MM.1S (cell line): ENCODE measurements around the gene TIMM10.

Experiments
- DNase-seq: peaks from one replicate; pipeline ENCODE4 v3.0.0-alpha.2; 2015
- H2AFZ ChIP-seq: fragments of 300-600 bp; sonication (generic); 2 replicates; pipeline ENCODE4 v1.6.0; 2016; ENCODE audit warnings: antibody characterized with exemption, low read length
- H3F3A ChIP-seq: fragments of 300-600 bp; sonication (generic); 2 replicates; pipeline ENCODE4 v1.6.1; 2016; ENCODE audit warnings: mild to moderate bottlenecking, antibody characterized with exemption, low read length, moderate library complexity, mixed read lengths; ENCODE audit not compliant: insufficient read depth
- H3K27ac ChIP-seq: fragments of 300-600 bp; sonication (generic); 2 replicates; pipeline ENCODE4 v1.5.1; 2016; ENCODE audit warnings: mild to moderate bottlenecking, low read length
- H3K27me3 ChIP-seq: fragments of 300-600 bp; sonication (generic); replicated peaks from 2 replicates; pipeline ENCODE4 v1.6.0; 2016; ENCODE audit warnings: low read length; ENCODE audit not compliant: insufficient read depth
- H3K36me3 ChIP-seq: fragments of 300-600 bp; sonication (generic); replicated peaks from 2 replicates; pipeline ENCODE4 v1.6.1; 2016; ENCODE audit warnings: mild to moderate bottlenecking, low read length, mixed read lengths; ENCODE audit not compliant: insufficient read depth
- H3K4me1 ChIP-seq: fragments of 300-600 bp; sonication (generic); 2 replicates; pipeline ENCODE4 v1.6.1; 2016; ENCODE audit warnings: low read length, mixed read lengths
- H3K4me2 ChIP-seq: fragments of 300-600 bp; sonication (generic); 2 replicates; pipeline ENCODE4 v1.6.0; 2016; ENCODE audit warnings: low read depth, low read length
- H3K4me3 ChIP-seq: fragments of 300-600 bp; sonication (generic); 2 replicates; pipeline ENCODE4 v1.5.1; 2016; ENCODE audit warnings: low read length, mixed read lengths
- H3K79me2 ChIP-seq: fragments of 300-600 bp; sonication (generic); 2 replicates; pipeline ENCODE4 v1.6.1; 2016; ENCODE audit warnings: mixed run types, low read length, mixed read lengths
- H3K9ac ChIP-seq: fragments of 300-600 bp; sonication (generic); 2 replicates; pipeline ENCODE4 v1.6.1; 2016; ENCODE audit warnings: low read length, mixed read lengths
- H3K9me2 ChIP-seq: fragments of 300-600 bp; sonication (generic); replicated peaks from 2 replicates; pipeline ENCODE4 v1.6.1; 2016; ENCODE audit warnings: mild to moderate bottlenecking, low read length, mixed read lengths; ENCODE audit not compliant: insufficient read depth
- H3K9me3 ChIP-seq: fragments of 300-600 bp; sonication (generic); replicated peaks from 2 replicates; pipeline ENCODE4 v1.6.1; 2016; ENCODE audit warnings: mild to moderate bottlenecking, low read length, mixed read lengths; ENCODE audit not compliant: insufficient read depth
- H4K20me1 ChIP-seq: fragments of 300-600 bp; sonication (generic); 2 replicates; pipeline ENCODE4 v1.6.1; 2016; ENCODE audit warnings: mild to moderate bottlenecking, low read length, moderate library complexity, mixed read lengths; ENCODE audit not compliant: insufficient read depth
- EZH2 ChIP-seq: fragments of 300-600 bp; sonication (generic); optimal IDR thresholded peaks from 2 replicates; pipeline ENCODE3; 2017; ENCODE audit warnings: low read depth, mild to moderate bottlenecking, antibody characterized with exemption, low read length, mixed read lengths
- EZH2phosphoT487 ChIP-seq: fragments of 300-600 bp; sonication (generic); IDR thresholded peaks from 2 replicates; pipeline ENCODE4 v1.6.1; 2018; ENCODE audit warnings: antibody characterized with exemption, low read length
- TF ChIP-seq, protein P1 (sequence below): fragments of 300-600 bp; sonication (generic); IDR thresholded peaks from 2 replicates; pipeline ENCODE4 v1.5.1; 2016; ENCODE audit warnings: antibody characterized with exemption, low read length, mixed read lengths

TIMM10 gene

DNA sequence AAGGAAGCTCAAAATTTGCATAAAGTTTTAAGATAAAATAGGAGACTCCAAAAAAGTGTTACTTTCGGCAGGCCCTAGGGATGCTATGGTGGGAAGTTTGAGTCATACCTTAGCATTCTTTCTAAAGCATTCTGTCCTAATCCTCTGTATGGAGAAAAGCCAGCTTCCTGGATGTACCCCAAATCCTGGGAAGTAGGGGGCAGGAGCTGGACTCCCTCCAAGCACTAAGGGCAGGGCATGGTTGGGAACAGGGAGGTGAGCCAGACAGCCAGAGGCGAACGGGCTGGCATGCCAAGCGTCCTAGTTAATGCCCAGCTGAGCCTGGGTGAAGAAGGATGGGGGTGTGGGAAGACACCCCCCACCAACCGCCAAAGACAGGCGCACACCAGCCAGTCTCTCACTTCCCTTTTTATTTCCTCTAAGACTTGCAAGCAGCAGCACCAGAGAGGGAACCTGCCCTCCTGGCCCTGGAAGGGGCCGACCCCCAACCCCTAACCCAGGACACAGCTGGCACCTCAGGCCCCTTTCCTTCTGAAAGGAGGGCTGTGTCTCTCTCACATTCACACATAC lies 46.3 kb downstream of the TIMM10 start:
- Histone ChIP-seq H3K9me2 (no peaks in the 10 kb centered on the region), H3F3A (no peaks in the 10 kb centered on the region), H4K20me1 (no peaks in the 10 kb centered on the region), H3K27me3 (peaks cover 9% of the 10 kb centered on the region; the same call in 1 of the 2 replicates), H2AFZ (no peak overlapping the region), H3K4me1 (peaks cover 21% of the 10 kb centered on the region), H3K4me2 (peak overlapping the region; percentile 4), H3K79me2 (no peaks in the 10 kb centered on the region), H3K9me3 (no peaks in the 10 kb centered on the region), H3K4me3 (no peak overlapping the region), H3K9ac (no peak overlapping the region), H3K27ac (no peak overlapping the region), H3K36me3 (no peaks in the 10 kb centered on the region)
- no peak for DNase-seq
- TF ChIP-seq, protein P1, sequence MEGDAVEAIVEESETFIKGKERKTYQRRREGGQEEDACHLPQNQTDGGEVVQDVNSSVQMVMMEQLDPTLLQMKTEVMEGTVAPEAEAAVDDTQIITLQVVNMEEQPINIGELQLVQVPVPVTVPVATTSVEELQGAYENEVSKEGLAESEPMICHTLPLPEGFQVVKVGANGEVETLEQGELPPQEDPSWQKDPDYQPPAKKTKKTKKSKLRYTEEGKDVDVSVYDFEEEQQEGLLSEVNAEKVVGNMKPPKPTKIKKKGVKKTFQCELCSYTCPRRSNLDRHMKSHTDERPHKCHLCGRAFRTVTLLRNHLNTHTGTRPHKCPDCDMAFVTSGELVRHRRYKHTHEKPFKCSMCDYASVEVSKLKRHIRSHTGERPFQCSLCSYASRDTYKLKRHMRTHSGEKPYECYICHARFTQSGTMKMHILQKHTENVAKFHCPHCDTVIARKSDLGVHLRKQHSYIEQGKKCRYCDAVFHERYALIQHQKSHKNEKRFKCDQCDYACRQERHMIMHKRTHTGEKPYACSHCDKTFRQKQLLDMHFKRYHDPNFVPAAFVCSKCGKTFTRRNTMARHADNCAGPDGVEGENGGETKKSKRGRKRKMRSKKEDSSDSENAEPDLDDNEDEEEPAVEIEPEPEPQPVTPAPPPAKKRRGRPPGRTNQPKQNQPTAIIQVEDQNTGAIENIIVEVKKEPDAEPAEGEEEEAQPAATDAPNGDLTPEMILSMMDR: no peak
- TF ChIP-seq EZH2 (no peak), EZH2phosphoT487 (no peak)

DNA sequence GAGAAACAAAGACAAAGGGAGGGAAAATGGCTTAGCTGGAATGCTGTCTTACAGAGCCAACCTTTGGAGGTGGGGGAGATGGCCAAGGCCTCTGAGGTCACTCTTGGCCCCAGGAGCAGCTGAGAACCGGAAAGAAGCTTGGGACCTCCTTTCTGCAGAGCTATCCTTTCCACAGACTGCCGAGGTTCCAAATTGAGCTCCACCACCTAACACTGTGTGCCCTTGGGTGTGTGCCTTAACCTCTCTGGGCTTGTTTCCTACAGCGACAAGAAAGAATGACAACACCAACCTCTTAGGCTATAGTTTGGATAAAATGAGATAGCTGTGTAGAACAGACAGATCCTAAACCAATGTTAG lies 47.0 kb downstream of the TIMM10 start:
- Histone ChIP-seq H3K9me2 (no peaks in the 10 kb centered on the region), H3K4me1 (peaks cover 21% of the 10 kb centered on the region), H3K4me3 (no peak overlapping the region), H4K20me1 (no peaks in the 10 kb centered on the region), H3K27me3 (peaks cover 9% of the 10 kb centered on the region; the same call in 1 of the 2 replicates), H3K9me3 (no peaks in the 10 kb centered on the region), H3K36me3 (no peaks in the 10 kb centered on the region), H3K4me2 (peak overlapping the region; percentile 74; the same call in 1 of the 2 replicates), H3K27ac (no peak overlapping the region), H2AFZ (peak overlapping the region; percentile 14), H3F3A (no peaks in the 10 kb centered on the region), H3K9ac (no peak overlapping the region), H3K79me2 (no peaks in the 10 kb centered on the region)
- TF ChIP-seq EZH2phosphoT487: no peak
- TF ChIP-seq EZH2: no peak
- TF ChIP-seq, protein P1: no peak
- DNase-seq: no peak

DNA sequence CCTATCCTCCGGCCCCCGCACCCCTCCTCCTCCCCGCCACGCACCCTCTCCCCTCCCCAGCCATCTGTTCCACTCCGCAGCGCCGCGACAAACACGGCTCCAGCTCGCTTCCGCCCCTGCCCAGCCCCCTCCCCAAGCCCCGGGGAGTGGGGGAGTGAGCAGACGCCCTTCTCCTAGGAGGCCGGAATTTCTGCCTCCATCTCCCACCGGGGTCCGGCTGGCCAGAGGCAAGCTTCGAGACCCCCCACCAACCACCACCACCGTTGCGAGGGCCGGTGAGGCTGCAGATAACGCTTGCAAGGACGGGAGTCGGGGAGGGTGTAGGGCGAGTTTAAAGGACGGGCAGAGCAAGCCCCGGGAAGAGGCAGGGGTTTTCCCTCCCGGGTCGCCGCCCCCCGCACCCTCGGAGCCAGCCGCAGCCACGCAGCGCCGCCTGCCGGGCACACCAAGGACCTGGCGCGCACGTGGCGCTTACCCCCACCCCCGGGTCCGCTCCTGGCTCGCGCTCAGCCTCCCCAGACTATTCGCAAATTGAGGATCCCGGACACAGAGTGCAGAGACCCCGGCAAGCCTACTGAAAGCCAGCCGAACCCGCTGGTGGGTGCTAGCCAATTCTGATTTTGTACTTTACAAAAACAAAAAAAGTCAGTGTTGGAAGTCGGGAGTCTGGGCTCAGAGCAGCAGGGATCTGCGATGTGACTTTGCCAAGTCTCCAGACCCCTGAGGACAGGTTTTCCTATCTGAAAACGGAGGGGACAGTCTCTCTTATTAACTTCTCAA lies 47.6 kb downstream of the TIMM10 start:
- Histone ChIP-seq H3K4me1 (peaks cover 17% of the 10 kb centered on the region), H3K79me2 (no peaks in the 10 kb centered on the region), H3K4me3 (peak overlapping the region; percentile 59), H3F3A (no peaks in the 10 kb centered on the region), H3K9ac (peak overlapping the region; percentile 18; the same call in 1 of the 2 replicates), H3K9me3 (no peaks in the 10 kb centered on the region), H3K27ac (no peak overlapping the region), H3K27me3 (peaks cover 9% of the 10 kb centered on the region; the same call in 1 of the 2 replicates), H3K4me2 (peak overlapping the region; percentile 74), H3K9me2 (no peaks in the 10 kb centered on the region), H2AFZ (peak overlapping the region; percentile 14), H3K36me3 (no peaks in the 10 kb centered on the region), H4K20me1 (no peaks in the 10 kb centered on the region)
- TF ChIP-seq EZH2: no peak
- TF ChIP-seq, protein P1: peak; percentile 71
- DNase-seq: peak; percentile 50
